GM23248 (cell line): ENCODE measurements around the gene ZNF646.

Experiments
- EZH2 ChIP-seq: fragments of 200-600 bp; sonication (generic); IDR thresholded peaks from 2 replicates; pipeline ENCODE4 v1.6.1; 2018; ENCODE audit warnings: antibody characterized with exemption, mild to moderate bottlenecking; ENCODE audit not compliant: insufficient read depth, poor library complexity, severe bottlenecking
- EZH2phosphoT487 ChIP-seq: fragments of 200-600 bp; sonication (generic); IDR thresholded peaks from 2 replicates; pipeline ENCODE4 v1.6.1; 2018; ENCODE audit warnings: antibody characterized with exemption, moderate library complexity, mild to moderate bottlenecking, low read depth; ENCODE audit not compliant: insufficient read depth

DNA sequence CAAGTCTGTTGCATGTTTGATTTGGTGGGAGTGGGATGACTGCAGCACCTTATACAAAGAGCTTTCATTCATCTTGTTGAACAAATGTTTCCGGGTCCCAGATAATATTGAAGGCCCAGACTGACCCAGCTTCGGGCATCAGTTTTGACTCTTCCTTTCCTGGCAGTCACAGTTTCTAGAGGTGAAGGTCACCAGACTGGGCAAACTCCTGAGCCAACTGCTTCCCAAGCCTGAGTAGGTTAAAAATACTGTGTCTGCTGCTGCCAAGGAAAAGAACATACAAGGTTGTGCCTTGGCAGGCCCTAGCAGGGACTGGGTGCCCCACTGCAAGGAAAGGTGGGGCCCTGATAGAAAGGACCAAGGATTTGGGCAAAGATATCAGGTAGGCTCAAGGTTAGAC, 38.5 kb downstream of the ZNF646 start:
- TF ChIP-seq EZH2 (no peak), EZH2phosphoT487 (no peak)
